ENCODE measurements around the gene PDZK1IP1.
A peak's percentile ranks its signal among the peaks of the same experiment; 100 is the strongest.
"Not testable (repeated sequence)": the region's sequence is repeated elsewhere in the genome, so short reads cannot be mapped to it uniquely, and the experiment has no call there.

The PDZK1IP1 gene

DNA sequence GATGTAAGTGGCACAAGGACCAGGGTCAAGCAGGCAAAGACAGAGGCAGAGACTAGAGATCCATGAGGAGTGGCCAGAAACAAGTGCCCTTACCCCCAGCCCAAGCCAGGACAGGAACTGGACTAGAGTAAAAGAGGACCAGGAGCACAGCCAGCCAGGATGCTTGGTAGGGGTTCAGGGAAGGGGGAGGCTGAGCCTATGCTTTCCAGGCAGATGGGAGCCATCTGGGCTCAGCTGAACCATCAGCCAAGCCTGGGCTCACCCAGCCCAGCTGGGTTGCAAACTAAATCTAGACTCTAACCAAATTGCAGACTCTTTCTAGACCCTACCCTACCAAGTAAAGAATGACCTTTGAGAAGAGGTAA, 15.2 kb downstream of the PDZK1IP1 start:
- H3K27me3 ChIP-seq (ENCODE audit: insufficient read depth, low read depth, severe bottlenecking) = peaks cover 8% of the 10 kb centered on the region
- no peak for DNase-seq
- no peak overlapping the region for H3K4me3 ChIP-seq (ENCODE audit: low read depth, low read length)
- H3K27ac ChIP-seq = no peak overlapping the region
- no peaks in the 10 kb centered on the region for H3K36me3 ChIP-seq
- TF ChIP-seq, protein P1, sequence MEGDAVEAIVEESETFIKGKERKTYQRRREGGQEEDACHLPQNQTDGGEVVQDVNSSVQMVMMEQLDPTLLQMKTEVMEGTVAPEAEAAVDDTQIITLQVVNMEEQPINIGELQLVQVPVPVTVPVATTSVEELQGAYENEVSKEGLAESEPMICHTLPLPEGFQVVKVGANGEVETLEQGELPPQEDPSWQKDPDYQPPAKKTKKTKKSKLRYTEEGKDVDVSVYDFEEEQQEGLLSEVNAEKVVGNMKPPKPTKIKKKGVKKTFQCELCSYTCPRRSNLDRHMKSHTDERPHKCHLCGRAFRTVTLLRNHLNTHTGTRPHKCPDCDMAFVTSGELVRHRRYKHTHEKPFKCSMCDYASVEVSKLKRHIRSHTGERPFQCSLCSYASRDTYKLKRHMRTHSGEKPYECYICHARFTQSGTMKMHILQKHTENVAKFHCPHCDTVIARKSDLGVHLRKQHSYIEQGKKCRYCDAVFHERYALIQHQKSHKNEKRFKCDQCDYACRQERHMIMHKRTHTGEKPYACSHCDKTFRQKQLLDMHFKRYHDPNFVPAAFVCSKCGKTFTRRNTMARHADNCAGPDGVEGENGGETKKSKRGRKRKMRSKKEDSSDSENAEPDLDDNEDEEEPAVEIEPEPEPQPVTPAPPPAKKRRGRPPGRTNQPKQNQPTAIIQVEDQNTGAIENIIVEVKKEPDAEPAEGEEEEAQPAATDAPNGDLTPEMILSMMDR (IDR thresholded peaks at IDR 0.05; ENCODE audit: low read depth, low read length) = no peak
- peaks cover 3% of the 10 kb centered on the region for H3K9me3 ChIP-seq (ENCODE audit: severe bottlenecking)

DNA sequence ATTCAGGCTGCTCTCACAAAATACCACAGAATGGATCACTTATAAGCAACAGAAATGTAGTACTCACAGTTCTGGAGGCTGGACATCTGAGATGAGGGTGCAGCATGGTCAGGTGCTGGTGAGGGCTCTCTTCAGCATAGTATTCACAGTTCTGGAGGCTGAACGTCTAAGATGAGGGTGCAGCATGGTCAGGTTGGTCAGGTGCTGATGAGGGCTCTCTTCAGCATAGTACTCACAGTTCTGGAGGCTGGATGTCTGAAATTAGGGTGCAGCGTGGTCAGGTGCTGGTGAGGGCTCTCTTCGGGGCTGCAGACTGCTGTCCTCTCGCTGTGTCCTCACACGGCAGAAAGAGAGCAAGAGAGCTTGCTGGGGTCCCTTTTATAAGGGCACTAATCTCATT, 17.1 kb downstream of the PDZK1IP1 start:
- Histone ChIP-seq H3K36me3 (no peaks in the 10 kb centered on the region), H3K4me3 (ENCODE audit: low read depth, low read length) (no peak overlapping the region), H3K27ac (no peak overlapping the region), H3K27me3 (ENCODE audit: insufficient read depth, low read depth, severe bottlenecking) (peaks cover 8% of the 10 kb centered on the region), H3K9me3 (ENCODE audit: severe bottlenecking) (peaks cover 3% of the 10 kb centered on the region)
- TF ChIP-seq, protein P1 (IDR thresholded peaks at IDR 0.05; ENCODE audit: low read depth, low read length) = no peak
- DNase-seq = no peak

DNA sequence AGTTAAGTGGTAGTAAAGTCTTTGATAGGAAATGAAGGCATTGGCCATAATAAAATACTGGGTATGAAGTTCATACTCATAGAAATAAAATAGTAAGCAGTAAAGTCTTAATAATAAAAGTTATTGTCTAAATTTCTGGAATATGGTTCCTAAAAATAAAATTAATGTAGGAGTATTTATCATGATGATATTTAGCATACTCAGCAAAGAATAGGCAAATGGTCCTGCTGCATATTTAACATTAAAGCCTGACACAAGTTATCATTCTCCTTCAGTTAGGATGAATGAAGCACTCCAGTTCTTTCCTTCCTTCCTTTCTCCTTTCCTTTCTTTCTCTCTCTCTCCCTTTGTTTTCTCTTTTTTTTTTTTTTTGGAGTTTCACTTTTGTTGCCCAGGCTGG, 25.3 kb downstream of the PDZK1IP1 start:
- no peaks in the 10 kb centered on the region for H3K27me3 ChIP-seq (ENCODE audit: insufficient read depth, low read depth, severe bottlenecking)
- TF ChIP-seq, protein P1 (IDR thresholded peaks at IDR 0.05; ENCODE audit: low read depth, low read length) = no peak

DNA sequence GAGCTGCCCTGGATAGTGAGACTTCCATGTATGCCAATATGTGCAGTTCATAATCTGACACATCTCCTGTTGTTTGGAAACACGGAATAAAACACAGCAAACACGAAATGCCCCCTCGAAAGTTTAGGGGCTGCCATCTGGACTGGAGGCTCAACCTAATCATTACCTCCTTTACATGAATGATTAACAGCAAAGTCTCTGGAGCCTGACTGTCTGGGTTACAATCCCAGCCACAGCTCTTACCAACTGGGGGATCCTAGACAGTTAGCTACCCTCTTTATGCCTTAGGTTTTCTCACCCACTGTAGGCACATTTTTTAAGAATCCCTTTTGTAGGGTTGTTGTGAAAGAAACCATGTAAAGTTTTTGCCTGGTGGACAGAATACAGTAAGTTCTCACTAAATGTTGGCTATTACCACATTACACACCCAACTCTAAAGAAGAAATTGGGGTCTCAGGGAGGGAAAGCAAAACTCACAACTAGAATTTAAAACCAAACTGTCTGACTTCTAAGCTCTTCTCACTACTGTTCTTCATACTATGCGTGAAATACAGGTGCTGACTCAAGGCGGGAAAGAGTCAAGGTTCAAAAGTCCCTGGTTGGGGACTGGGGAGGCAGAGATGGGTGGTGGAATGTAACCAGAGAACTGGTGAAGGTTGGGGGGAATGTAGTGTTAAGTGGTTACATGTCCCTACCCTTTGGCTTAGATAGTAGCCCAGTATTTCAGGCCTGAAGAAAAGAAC, 28.4 kb downstream of the PDZK1IP1 start:
- Histone ChIP-seq H3K27ac (no peak overlapping the region; the same call in 1 of the 2 replicates), H3K27me3 (ENCODE audit: insufficient read depth, low read depth, severe bottlenecking) (no peaks in the 10 kb centered on the region), H3K9me3 (ENCODE audit: severe bottlenecking) (peaks cover 6% of the 10 kb centered on the region), H3K36me3 (no peaks in the 10 kb centered on the region), H3K4me3 (ENCODE audit: low read depth, low read length) (no peak overlapping the region)
- TF ChIP-seq, protein P1 (IDR thresholded peaks at IDR 0.05; ENCODE audit: low read depth, low read length) = no peak
- DNase-seq = no peak

More for the DNA sequence above, 25.3 kb downstream of the PDZK1IP1 start:
- H3K9me3 ChIP-seq (ENCODE audit: severe bottlenecking) = peaks cover 7% of the 10 kb centered on the region
- no peak for DNase-seq
- H3K36me3 ChIP-seq = no peaks in the 10 kb centered on the region
- no peak overlapping the region for H3K27ac ChIP-seq
- H3K4me3 ChIP-seq (ENCODE audit: low read depth, low read length) = no peak overlapping the region

DNA sequence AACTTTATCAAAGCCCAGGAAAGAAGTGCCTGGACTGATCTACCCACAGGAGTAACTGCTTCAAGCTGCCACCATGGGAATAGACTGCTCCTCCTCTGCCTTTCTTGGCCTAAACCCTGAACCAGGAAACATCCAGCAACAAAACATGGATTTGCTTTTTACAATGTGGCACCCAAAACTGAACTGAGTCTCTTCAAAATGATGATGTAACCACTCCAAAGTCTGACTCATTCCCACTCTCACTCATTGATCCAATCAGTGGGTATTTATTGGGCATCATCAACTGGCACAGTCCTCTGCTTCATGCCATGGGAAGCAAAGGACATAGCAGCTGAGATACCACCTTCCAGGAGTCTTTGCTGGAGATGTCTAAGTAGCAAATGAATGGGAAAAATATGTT, 29.1 kb downstream of the PDZK1IP1 start:
- Histone ChIP-seq H3K4me3 (ENCODE audit: low read depth, low read length) (no peak overlapping the region), H3K27ac (no peak overlapping the region), H3K9me3 (ENCODE audit: severe bottlenecking) (peaks cover 6% of the 10 kb centered on the region), H3K27me3 (ENCODE audit: insufficient read depth, low read depth, severe bottlenecking) (no peaks in the 10 kb centered on the region), H3K36me3 (no peaks in the 10 kb centered on the region)
- DNase-seq = no peak
- TF ChIP-seq, protein P1 (IDR thresholded peaks at IDR 0.05; ENCODE audit: low read depth, low read length) = no peak

DNA sequence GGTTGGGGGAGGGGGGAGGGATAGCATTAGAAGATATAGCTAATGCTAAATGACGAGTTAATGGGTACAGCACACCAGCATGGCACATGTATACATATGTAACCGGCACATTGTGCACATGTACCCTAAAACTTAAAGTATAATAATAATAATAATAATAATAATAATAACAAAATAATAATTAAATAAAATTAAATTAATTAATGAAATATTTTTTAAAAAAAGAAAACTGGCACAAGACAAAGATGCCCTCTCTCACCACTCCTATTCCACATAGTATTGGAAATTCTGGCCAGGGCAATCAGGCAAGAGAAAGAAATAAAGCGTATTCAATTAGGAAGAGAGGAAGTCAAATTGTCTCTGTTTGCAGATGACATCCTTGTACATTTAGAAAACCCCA, 31.9 kb downstream of the PDZK1IP1 start:
- not testable (repeated sequence) for H3K9me3 ChIP-seq (ENCODE audit: severe bottlenecking); H3K36me3 ChIP-seq; H3K27ac ChIP-seq; DNase-seq; H3K27me3 ChIP-seq (ENCODE audit: insufficient read depth, low read depth, severe bottlenecking); H3K4me3 ChIP-seq (ENCODE audit: low read depth, low read length)

DNA sequence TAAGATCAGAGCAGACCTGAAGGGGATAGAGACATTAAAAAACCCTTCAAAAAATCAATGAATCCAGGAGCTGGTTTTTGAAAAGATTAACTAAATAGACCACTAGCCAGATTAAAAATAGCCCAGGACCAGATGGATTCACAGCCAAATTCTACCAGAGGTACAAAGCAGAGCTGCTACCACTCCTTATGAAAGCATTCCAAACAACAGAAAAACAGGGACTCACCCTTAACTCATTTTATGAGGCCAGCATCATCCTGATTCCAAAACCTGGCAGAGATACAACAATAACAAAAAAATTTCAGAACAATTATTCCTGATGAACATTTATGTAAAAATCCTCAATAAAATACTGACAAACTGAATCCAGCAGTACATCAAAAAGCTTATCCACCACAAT, 33.4 kb downstream of the PDZK1IP1 start:
- not testable (repeated sequence) for H3K27ac ChIP-seq; H3K27me3 ChIP-seq (ENCODE audit: insufficient read depth, low read depth, severe bottlenecking); H3K4me3 ChIP-seq (ENCODE audit: low read depth, low read length); H3K9me3 ChIP-seq (ENCODE audit: severe bottlenecking); H3K36me3 ChIP-seq; DNase-seq

DNA sequence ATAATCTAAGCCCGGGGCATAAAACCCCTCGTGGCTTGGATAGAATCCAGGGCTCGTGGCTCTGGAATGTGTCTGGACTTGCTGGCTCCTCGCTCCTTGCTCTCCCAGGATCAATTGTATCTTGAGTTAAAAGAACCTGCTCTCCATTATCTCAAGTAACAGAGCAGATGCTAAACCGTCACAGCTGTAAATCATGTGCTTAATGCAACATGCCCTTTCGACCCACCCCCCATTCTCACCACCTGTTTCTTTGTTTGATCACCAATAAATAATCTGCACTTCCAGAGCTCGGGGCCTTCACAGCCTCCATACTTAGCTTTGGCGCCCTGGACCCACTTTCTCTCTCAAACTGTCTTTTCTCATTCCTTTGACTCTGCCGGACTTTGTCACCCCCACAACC, 40.7 kb downstream of the PDZK1IP1 start:
- H3K27ac ChIP-seq = peak overlapping the region; percentile 71
- DNase-seq = peak; percentile 84
- H3K9me3 ChIP-seq (ENCODE audit: severe bottlenecking); H3K36me3 ChIP-seq; H3K4me3 ChIP-seq (ENCODE audit: low read depth, low read length); H3K27me3 ChIP-seq (ENCODE audit: insufficient read depth, low read depth, severe bottlenecking): not testable (repeated sequence)
